22Rv1 (cell line): ENCODE measurements around the gene ATAD5.

Source experiments
- ZFX ChIP-seq: fragments of 450-650 bp; IDR thresholded peaks from 2 replicates; pipeline ENCODE4 v1.6.1; 2017; ENCODE audit warnings: antibody characterized with exemption, borderline replicate concordance
- TF ChIP-seq, protein P1 (sequence below): fragments of 450-650 bp; IDR thresholded peaks from 2 replicates; pipeline ENCODE4 v1.5.1; 2017; ENCODE audit warnings: mild to moderate bottlenecking

- TF ChIP-seq, protein P1, sequence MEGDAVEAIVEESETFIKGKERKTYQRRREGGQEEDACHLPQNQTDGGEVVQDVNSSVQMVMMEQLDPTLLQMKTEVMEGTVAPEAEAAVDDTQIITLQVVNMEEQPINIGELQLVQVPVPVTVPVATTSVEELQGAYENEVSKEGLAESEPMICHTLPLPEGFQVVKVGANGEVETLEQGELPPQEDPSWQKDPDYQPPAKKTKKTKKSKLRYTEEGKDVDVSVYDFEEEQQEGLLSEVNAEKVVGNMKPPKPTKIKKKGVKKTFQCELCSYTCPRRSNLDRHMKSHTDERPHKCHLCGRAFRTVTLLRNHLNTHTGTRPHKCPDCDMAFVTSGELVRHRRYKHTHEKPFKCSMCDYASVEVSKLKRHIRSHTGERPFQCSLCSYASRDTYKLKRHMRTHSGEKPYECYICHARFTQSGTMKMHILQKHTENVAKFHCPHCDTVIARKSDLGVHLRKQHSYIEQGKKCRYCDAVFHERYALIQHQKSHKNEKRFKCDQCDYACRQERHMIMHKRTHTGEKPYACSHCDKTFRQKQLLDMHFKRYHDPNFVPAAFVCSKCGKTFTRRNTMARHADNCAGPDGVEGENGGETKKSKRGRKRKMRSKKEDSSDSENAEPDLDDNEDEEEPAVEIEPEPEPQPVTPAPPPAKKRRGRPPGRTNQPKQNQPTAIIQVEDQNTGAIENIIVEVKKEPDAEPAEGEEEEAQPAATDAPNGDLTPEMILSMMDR = no peak
- no peak for TF ChIP-seq ZFX
These were observed 107.4 kb downstream of the ATAD5 start for GRCh38 chr17:30939051-30939689.
